SK-N-SH (cell line): ENCODE results near the gene ZNF197. TPM values are rescaled to one million over a fixed set of nuclear protein-coding genes. Genes with fewer than 3 reads are reported as not detected.

ENCODE experiments used
- CTCF ChIA-PET: fragments of 300-600, 350-600 bp; formaldehyde crosslinking; extraction: SDS; loops from one replicate; lab custom pipeline; 2021; lab: Yijun Ruan, JAX
- POLR2A ChIA-PET: fragments of 350-600 bp; sonication (Branson Sonifier 250); formaldehyde crosslinking; extraction: SDS; loops from one replicate; lab custom pipeline; 2020; ENCODE audit warnings: antibody characterized with exemption, inconsistent platforms; lab: Yijun Ruan, JAX
- DNase-seq: peaks from one replicate; pipeline ENCODE4 v3.0.0; 2012
- H2AFZ ChIP-seq: fragments of 200-600 bp; sonication (generic); 2 replicates; pipeline ENCODE4 v1.8.1; 2016; ENCODE audit warnings: antibody characterized with exemption, mild to moderate bottlenecking, low read depth
- H3F3A ChIP-seq: fragments of 200-600 bp; sonication (generic); replicated peaks from 2 replicates; pipeline ENCODE3; 2016; ENCODE audit warnings: antibody characterized with exemption, mild to moderate bottlenecking; ENCODE audit not compliant: insufficient read depth
- H3K27ac ChIP-seq, 2 experiments: fragments of 200-500 bp in 1 of 2; fragments of 200-600 bp in 1 of 2; sonication (Bioruptor generic) in 1 of 2; sonication (generic), shearing (Covaris generic) in 1 of 2; 2 replicates each; pipeline versions ENCODE4 v1.5.1 to v1.6.1; 2014 to 2016; ENCODE audit warnings: low read depth in 2 of 2, inconsistent platforms in 1 of 2, low read length in 1 of 2, mild to moderate bottlenecking in 1 of 2, mixed read lengths in 1 of 2
- H3K27me3 ChIP-seq: fragments of 200-600 bp; sonication (generic), shearing (Covaris generic); 2 replicates; pipeline ENCODE4 v1.6.1; 2016; ENCODE audit warnings: mixed run types; ENCODE audit not compliant: insufficient read depth
- H3K36me3 ChIP-seq, 2 experiments: fragments of 200-500 bp in 1 of 2; fragments of 200-600 bp in 1 of 2; sonication (Bioruptor generic) in 1 of 2; sonication (generic) in 1 of 2; replicated peaks in 1 of 2; 2 replicates each; pipeline versions ENCODE3 to v1.5.1; 2014 to 2016; ENCODE audit warnings: low read length in 1 of 2, mild to moderate bottlenecking in 1 of 2; ENCODE audit not compliant: insufficient read depth in 2 of 2, control insufficient read depth in 1 of 2
- H3K4me1 ChIP-seq, 2 experiments: fragments of 200-500 bp in 1 of 2; fragments of 200-600 bp in 1 of 2; sonication (Bioruptor generic) in 1 of 2; sonication (generic), shearing (Covaris generic) in 1 of 2; 2 replicates each; pipeline versions ENCODE4 v1.5.1 to v1.6.1; 2014 to 2016; ENCODE audit warnings: low read depth in 1 of 2, low read length in 1 of 2, mixed run types in 1 of 2; ENCODE audit not compliant: insufficient read depth in 2 of 2, control insufficient read depth in 1 of 2
- H3K4me2 ChIP-seq: fragments of 200-600 bp; sonication (generic), shearing (Covaris generic); 2 replicates; pipeline ENCODE4 v1.6.1; 2017; ENCODE audit warnings: mixed run types
- H3K4me3 ChIP-seq, 2 experiments: fragments of 200-500 bp in 1 of 2; fragments of 200-600 bp in 1 of 2; sonication (Bioruptor generic) in 1 of 2; sonication (generic), shearing (Covaris generic) in 1 of 2; 2 replicates each; pipeline versions ENCODE4 v1.5.1 to v1.8.1; 2014 to 2016; ENCODE audit warnings: low read depth in 2 of 2, inconsistent platforms in 1 of 2, low read length in 1 of 2, mild to moderate bottlenecking in 1 of 2, mixed read lengths in 1 of 2, moderate library complexity in 1 of 2
- H3K79me2 ChIP-seq: fragments of 200-600 bp; sonication (generic); 2 replicates; pipeline ENCODE4 v1.8.1; 2017; ENCODE audit warnings: mild to moderate bottlenecking; ENCODE audit not compliant: insufficient read depth
- H3K9ac ChIP-seq: fragments of 200-600 bp; sonication (generic); 2 replicates; pipeline ENCODE4 v1.6.1; 2017; ENCODE audit warnings: mixed run types
- H3K9me2 ChIP-seq: fragments of 200-600 bp; sonication (generic); 2 replicates; pipeline ENCODE4 v1.6.1; 2017; ENCODE audit warnings: mixed run types
- H3K9me3 ChIP-seq: fragments of 200-600 bp; sonication (generic); 2 replicates; pipeline ENCODE4 v1.6.1; 2017; ENCODE audit warnings: mixed run types, mild to moderate bottlenecking, moderate library complexity
- H4K20me1 ChIP-seq: fragments of 200-600 bp; sonication (generic); 2 replicates; pipeline ENCODE4 v1.6.1; 2017; ENCODE audit warnings: mild to moderate bottlenecking, mixed run types; ENCODE audit not compliant: insufficient read depth
- CHD2 ChIP-seq: fragments of 150-350 bp; IDR thresholded peaks from 2 replicates; pipeline ENCODE4 v1.6.1; 2018; ENCODE audit warnings: low read length; ENCODE audit not compliant: partially characterized antibody
- CTCF ChIP-seq: fragments of 200-600 bp; sonication (generic); IDR thresholded peaks from 2 replicates; pipeline ENCODE4 v1.6.1; 2017; ENCODE audit warnings: antibody characterized with exemption, mild to moderate bottlenecking, moderate library complexity
- ELF1 ChIP-seq: IDR thresholded peaks from 2 replicates; pipeline ENCODE4 v1.4.0; 2012
- EP300 ChIP-seq, 2 experiments: IDR thresholded peaks; 2 replicates each; pipeline versions ENCODE4 v1.4.0 to v1.6.1; 2012; ENCODE audit warnings: borderline replicate concordance in 1 of 2, low read depth in 1 of 2, low read length in 1 of 2
- FOXJ3 ChIP-seq: sonication (generic); formaldehyde crosslinking; IDR thresholded peaks from 2 replicates; pipeline ENCODE4 v1.5.1; 2020; ENCODE audit warnings: mild to moderate bottlenecking, missing genetic modification reagents
- FOXM1 ChIP-seq: IDR thresholded peaks from 2 replicates; pipeline ENCODE4 v1.4.0; 2012; ENCODE audit warnings: low read depth, mild to moderate bottlenecking
- GABPA ChIP-seq: IDR thresholded peaks from 2 replicates; pipeline ENCODE4 v1.4.0; 2012; ENCODE audit warnings: low read depth, mild to moderate bottlenecking
- GATA2 ChIP-seq: sonication (generic); formaldehyde crosslinking; IDR thresholded peaks from 2 replicates; pipeline ENCODE4 v1.5.0; 2020; ENCODE audit warnings: mild to moderate bottlenecking, missing genetic modification reagents
- MAX ChIP-seq: IDR thresholded peaks from 2 replicates; pipeline ENCODE4 v1.4.0; 2012; ENCODE audit warnings: low read depth
- MXI1 ChIP-seq: IDR thresholded peaks from 2 replicates; pipeline ENCODE4 v1.6.1; 2012; ENCODE audit warnings: mild to moderate bottlenecking, low read depth, low read length, improper control_type of control experiment
- NRF1 ChIP-seq: IDR thresholded peaks from 2 replicates; pipeline ENCODE4 v1.6.1; 2012; ENCODE audit warnings: low read depth, mild to moderate bottlenecking, low read length
- PBX3 ChIP-seq: IDR thresholded peaks from 2 replicates; pipeline ENCODE4; 2012
- POLR2AphosphoS5 ChIP-seq: IDR thresholded peaks from 2 replicates; pipeline ENCODE4 v1.6.1; 2012; ENCODE audit warnings: low read depth, low read length
- RAD21 ChIP-seq: IDR thresholded peaks from 2 replicates; pipeline ENCODE4 v1.6.1; 2012; ENCODE audit warnings: mild to moderate bottlenecking, low read length
- RCOR1 ChIP-seq: fragments of 150-350 bp; IDR thresholded peaks from 2 replicates; pipeline ENCODE4 v1.6.1; 2017; ENCODE audit warnings: antibody characterized with exemption, low read length
- RFX5 ChIP-seq: IDR thresholded peaks from 2 replicates; pipeline ENCODE4 v1.6.1; 2012; ENCODE audit warnings: mild to moderate bottlenecking, improper control_type of control experiment, low read length
- RXRA ChIP-seq: IDR thresholded peaks from 2 replicates; pipeline ENCODE4 v1.4.0; 2012; ENCODE audit warnings: low read depth, mild to moderate bottlenecking, borderline replicate concordance
- SIN3A ChIP-seq: IDR thresholded peaks from 2 replicates; pipeline ENCODE4 v1.6.1; 2012; ENCODE audit warnings: low read depth, mild to moderate bottlenecking, low read length, moderate library complexity, borderline replicate concordance
- SMC3 ChIP-seq: IDR thresholded peaks from 2 replicates; pipeline ENCODE4 v1.6.1; 2012; ENCODE audit warnings: low read depth, low read length, improper control_type of control experiment
- TAF1 ChIP-seq: IDR thresholded peaks from 2 replicates; pipeline ENCODE4 v1.6.1; 2012; ENCODE audit warnings: low read depth, mild to moderate bottlenecking, low read length, moderate library complexity, borderline replicate concordance
- TCF12 ChIP-seq: IDR thresholded peaks from 2 replicates; pipeline ENCODE4 v1.4.0; 2012
- TEAD4 ChIP-seq: IDR thresholded peaks from 2 replicates; pipeline ENCODE4 v1.4.0; 2012; ENCODE audit warnings: mild to moderate bottlenecking, borderline replicate concordance; ENCODE audit not compliant: insufficient read depth
- USF1 ChIP-seq: IDR thresholded peaks from 2 replicates; pipeline ENCODE4 v1.4.0; 2012; ENCODE audit warnings: low read depth, borderline replicate concordance
- ZBTB33 ChIP-seq: IDR thresholded peaks from 2 replicates; pipeline ENCODE4 v1.4.0; 2012; ENCODE audit warnings: low read depth, borderline replicate concordance
- WGBS: methylation state at CpG from one replicate; pipeline ENCODE4 v1.1.6; 2017; ENCODE audit warnings: low lambda C conversion rate; 5-methylcytosine and 5-hydroxymethylcytosine counted together
- polyA plus RNA-seq, 3 experiments: library from polyadenylated mRNA; depleted of rRNA; stranded (reverse); fragments of >200 nt; gene quantifications; 2 replicates each; pipeline ENCODE4 v1.2.3, GENCODE V29; 2012

ZNF197 gene
- polyA plus RNA-seq, 1 of the 3 experiments (the other 2 are of a cell fraction) = 4.3 TPM

- TF ChIP-seq CTCF = no peak
- peak; percentile 69; the same call in 1 of the 2 replicates for TF ChIP-seq TAF1
- peak; percentile 65; the same call in 1 of the 2 replicates for TF ChIP-seq POLR2AphosphoS5
- no peak for TF ChIP-seq RCOR1
- TF ChIP-seq ELF1 = peak; percentile 92
- peak; percentile 4; the same call in 1 of the 2 replicates for TF ChIP-seq RAD21
- TF ChIP-seq NRF1 = no peak
- no peak for TF ChIP-seq TEAD4
- peak; percentile 80 for TF ChIP-seq MAX
- 0 out of 2 replicates have a peak, but pooled peaks have one; percentile 58 for TF ChIP-seq SIN3A
- TF ChIP-seq RFX5 = no peak
- TF ChIP-seq GABPA = peak; percentile 79
- TF ChIP-seq FOXJ3 (CRISPR knock-in tag) = no peak
- TF ChIP-seq SMC3 = 0 out of 2 replicates have a peak, but pooled peaks have one; percentile 18
- TF ChIP-seq TCF12 = no peak
- no peak for TF ChIP-seq PBX3
- TF ChIP-seq CHD2 = peak; percentile 99
Measured at GRCh38 chr3:44685128-44685800, 60.4 kb downstream of the ZNF197 start (continued).

- CTCF ChIA-PET = no interaction called here
- Histone ChIP-seq H3K27ac (no peak overlapping the region), H3F3A (no peaks in the 10 kb centered on the region), H3K79me2 (no peaks in the 10 kb centered on the region), H2AFZ (no peak overlapping the region), H3K4me1 (peaks cover 0 to 2% of the 10 kb centered on the region in 2 experiments; a peak in 1 of 4 replicates), H3K4me3 (no peak overlapping the region), H3K9me3 (no peaks in the 10 kb centered on the region), H4K20me1 (no peaks in the 10 kb centered on the region), H3K9me2 (no peaks in the 10 kb centered on the region), H3K4me2 (no peak overlapping the region), H3K27me3 (no peaks in the 10 kb centered on the region), H3K36me3 (peaks cover 5 to 12% of the 10 kb centered on the region in 2 experiments), H3K9ac (no peak overlapping the region)
- DNase-seq = no peak
- 0% methylated on average over 1 of the region's 1 CpG for WGBS
- POLR2A ChIA-PET = no interaction called here
- no peak for TF ChIP-seq POLR2AphosphoS5
- TF ChIP-seq RXRA = no peak
- TF ChIP-seq GATA2 = no peak
- TF ChIP-seq USF1 = no peak
- no peak for TF ChIP-seq TEAD4
- no peak for TF ChIP-seq FOXM1
- TF ChIP-seq MXI1 = no peak
- no peak for TF ChIP-seq RFX5
- no peak for TF ChIP-seq SMC3
- TF ChIP-seq ZBTB33 = no peak
- no peak for TF ChIP-seq CTCF
- TF ChIP-seq SIN3A = no peak
- TF ChIP-seq NRF1 = no peak
- no peak for TF ChIP-seq EP300 (IDR thresholded peaks at IDR 0.05; ENCODE audit: borderline replicate concordance in 1 of 2, low read depth in 1 of 2, low read length in 1 of 2)
Measured at GRCh38 chr3:44687898-44688297, 63.1 kb downstream of the ZNF197 start.
